Tibial artery (tissue), 4 donors: ENCODE results near the gene MPND.
A peak's percentile ranks its signal among the peaks of the same experiment; 100 is the strongest.

Experiments
- DNase-seq, 2 donors: peaks; one replicate each; pipeline ENCODE4 v3.0.0-alpha.2; 2019
- H3K27ac ChIP-seq, 2 donors: fragments of 200-600 bp; sonication (generic) in 1 of 2; 1 replicate in 1 of 2; 2 replicates in 1 of 2; pipeline ENCODE4 v1.5.1; 2018 to 2019; ENCODE audit warnings: mild to moderate bottlenecking in 1 of 2
- H3K27me3 ChIP-seq, 2 donors: fragments of 200-600 bp; sonication (generic) in 1 of 2; one replicate each; pipeline versions ENCODE4 v1.5.1 to v1.6.0; 2016 to 2019
- H3K36me3 ChIP-seq, 3 donors: fragments of 200-600 bp; sonication (generic) in 2 of 3; one replicate each; pipeline ENCODE4 v1.5.1; 2016 to 2019; ENCODE audit warnings: mild to moderate bottlenecking in 2 of 3
- H3K4me1 ChIP-seq, 4 donors: fragments of 200-600 bp; sonication (generic) in 2 of 4; 1 replicate in 3 of 4; 2 replicates in 1 of 4; pipeline ENCODE4 v1.5.1; 2016 to 2019
- H3K4me3 ChIP-seq, 2 donors: fragments of 200-600 bp; sonication (generic) in 1 of 2; 1 replicate in 1 of 2; 2 replicates in 1 of 2; pipeline ENCODE4 v1.5.1; 2018 to 2019; ENCODE audit warnings: mild to moderate bottlenecking in 2 of 2
- H3K9me3 ChIP-seq, 3 donors: fragments of 200-600 bp; sonication (generic) in 1 of 3; one replicate each; pipeline ENCODE4 v1.5.1; 2016 to 2019
- intact Hi-C: fragments of 100-400 bp; cut with DNase I; formaldehyde crosslinking; loops from one replicate; pipeline ENCODE4 v1.15.0; 2023; ENCODE audit warnings: low total_unique reads
- TF ChIP-seq, protein P1 (sequence below), 2 experiments: fragments of 200-600 bp in 1 of 2; fragments of 450-650 bp in 1 of 2; IDR thresholded peaks; one replicate each; pipeline ENCODE4 v1.5.1; 2017 to 2019; ENCODE audit warnings: antibody characterized with exemption in 2 of 2, mild to moderate bottlenecking in 1 of 2, moderate library complexity in 1 of 2

The MPND gene

GRCh38 chr19:4386041-4386782 is 42.9 kb downstream of the MPND start:
- TF ChIP-seq, protein P1, sequence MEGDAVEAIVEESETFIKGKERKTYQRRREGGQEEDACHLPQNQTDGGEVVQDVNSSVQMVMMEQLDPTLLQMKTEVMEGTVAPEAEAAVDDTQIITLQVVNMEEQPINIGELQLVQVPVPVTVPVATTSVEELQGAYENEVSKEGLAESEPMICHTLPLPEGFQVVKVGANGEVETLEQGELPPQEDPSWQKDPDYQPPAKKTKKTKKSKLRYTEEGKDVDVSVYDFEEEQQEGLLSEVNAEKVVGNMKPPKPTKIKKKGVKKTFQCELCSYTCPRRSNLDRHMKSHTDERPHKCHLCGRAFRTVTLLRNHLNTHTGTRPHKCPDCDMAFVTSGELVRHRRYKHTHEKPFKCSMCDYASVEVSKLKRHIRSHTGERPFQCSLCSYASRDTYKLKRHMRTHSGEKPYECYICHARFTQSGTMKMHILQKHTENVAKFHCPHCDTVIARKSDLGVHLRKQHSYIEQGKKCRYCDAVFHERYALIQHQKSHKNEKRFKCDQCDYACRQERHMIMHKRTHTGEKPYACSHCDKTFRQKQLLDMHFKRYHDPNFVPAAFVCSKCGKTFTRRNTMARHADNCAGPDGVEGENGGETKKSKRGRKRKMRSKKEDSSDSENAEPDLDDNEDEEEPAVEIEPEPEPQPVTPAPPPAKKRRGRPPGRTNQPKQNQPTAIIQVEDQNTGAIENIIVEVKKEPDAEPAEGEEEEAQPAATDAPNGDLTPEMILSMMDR (IDR thresholded peaks at IDR 0.05) = no peak
- no peak overlapping the region for H3K27ac ChIP-seq
- peaks cover 0 to 50% (median 34%) of the 10 kb centered on the region in 4 donors for H3K4me1 ChIP-seq
- peaks cover 0 to 19% (median 7%) of the 10 kb centered on the region in 3 donors for H3K36me3 ChIP-seq
- H3K27me3 ChIP-seq = no peaks in the 10 kb centered on the region
- no peak for DNase-seq
- H3K9me3 ChIP-seq = no peaks in the 10 kb centered on the region
- H3K4me3 ChIP-seq = no peak overlapping the region
- intact Hi-C loops = no loop called here

GRCh38 chr19:4388337-4389063 is 45.1 kb downstream of the MPND start:
- Histone ChIP-seq H3K27me3 (no peaks in the 10 kb centered on the region), H3K4me3 (no peak overlapping the region), H3K36me3 (peaks cover 0 to 16% (median 7%) of the 10 kb centered on the region in 3 donors), H3K9me3 (no peaks in the 10 kb centered on the region), H3K27ac (peak overlapping the region; percentile 33 to 52), H3K4me1 (peaks cover 0 to 63% (median 51%) of the 10 kb centered on the region in 4 donors)
- peak in 1 of 2 donors; percentile 77 for DNase-seq
- intact Hi-C loops = no loop called here
- TF ChIP-seq, protein P1 (IDR thresholded peaks at IDR 0.05) = no peak

DNA sequence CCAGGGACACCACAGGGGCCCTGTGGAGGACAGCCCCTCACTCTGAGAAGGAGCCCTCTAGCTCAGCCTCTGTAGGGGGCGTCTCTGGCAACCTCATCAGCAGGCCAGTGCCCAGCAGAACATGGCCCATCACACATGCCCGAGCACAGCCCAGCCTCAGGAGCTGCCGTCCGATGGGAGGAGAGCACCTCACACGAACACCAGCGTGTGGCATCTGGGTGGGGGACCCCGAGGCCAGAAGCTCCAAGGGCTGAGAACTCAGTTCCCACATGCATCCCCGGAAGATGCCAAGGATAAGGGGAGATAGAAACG is 45.7 kb downstream of the MPND start:
- Histone ChIP-seq H3K27ac (peak overlapping the region; percentile 33 to 52), H3K4me1 (peaks cover 0 to 64% (median 53%) of the 10 kb centered on the region in 4 donors)

DNA sequence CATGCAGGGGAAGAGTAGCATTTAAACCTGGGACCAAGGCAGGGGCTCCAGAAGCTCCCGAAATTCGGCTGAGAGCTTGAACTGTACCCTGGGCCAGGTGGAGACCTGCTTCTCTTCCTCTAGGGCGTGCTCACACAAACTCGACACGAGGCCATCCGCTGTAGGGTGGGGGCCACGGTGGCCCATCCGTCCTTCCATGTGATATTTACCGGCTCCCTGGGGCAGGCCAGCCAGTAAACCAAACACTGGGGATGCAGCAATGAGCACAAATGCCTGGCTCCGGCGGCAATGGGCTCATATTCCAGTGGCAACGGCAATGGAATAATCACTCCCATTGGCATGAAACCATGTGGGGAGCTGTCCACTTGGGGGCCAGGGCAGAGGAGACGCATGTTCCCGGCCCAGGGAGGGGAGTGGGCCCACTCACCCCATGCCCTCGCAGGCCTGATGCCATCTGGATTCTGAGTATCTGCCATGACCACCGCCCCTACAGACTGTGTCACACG is 46.2 kb downstream of the MPND start:
- intact Hi-C loops = no loop called here
- TF ChIP-seq, protein P1 (IDR thresholded peaks at IDR 0.05) = no peak
- H3K27ac ChIP-seq = peak overlapping the region; percentile 45 to 52
- no peaks in the 10 kb centered on the region for H3K9me3 ChIP-seq
- peaks cover 0 to 70% (median 59%) of the 10 kb centered on the region in 4 donors for H3K4me1 ChIP-seq
- DNase-seq = peak in 1 of 2 donors; percentile 65
- peaks cover 0 to 7% (median 5%) of the 10 kb centered on the region in 3 donors for H3K36me3 ChIP-seq
- H3K27me3 ChIP-seq = no peaks in the 10 kb centered on the region
- H3K4me3 ChIP-seq = no peak overlapping the region

More for the DNA sequence above, 45.7 kb downstream of the MPND start:
- H3K9me3 ChIP-seq = no peaks in the 10 kb centered on the region
- intact Hi-C loops = no loop called here
- no peak for DNase-seq
- peaks cover 0 to 10% (median 7%) of the 10 kb centered on the region in 3 donors for H3K36me3 ChIP-seq
- no peak overlapping the region for H3K4me3 ChIP-seq
- TF ChIP-seq, protein P1 (IDR thresholded peaks at IDR 0.05) = no peak
- no peaks in the 10 kb centered on the region for H3K27me3 ChIP-seq

DNA sequence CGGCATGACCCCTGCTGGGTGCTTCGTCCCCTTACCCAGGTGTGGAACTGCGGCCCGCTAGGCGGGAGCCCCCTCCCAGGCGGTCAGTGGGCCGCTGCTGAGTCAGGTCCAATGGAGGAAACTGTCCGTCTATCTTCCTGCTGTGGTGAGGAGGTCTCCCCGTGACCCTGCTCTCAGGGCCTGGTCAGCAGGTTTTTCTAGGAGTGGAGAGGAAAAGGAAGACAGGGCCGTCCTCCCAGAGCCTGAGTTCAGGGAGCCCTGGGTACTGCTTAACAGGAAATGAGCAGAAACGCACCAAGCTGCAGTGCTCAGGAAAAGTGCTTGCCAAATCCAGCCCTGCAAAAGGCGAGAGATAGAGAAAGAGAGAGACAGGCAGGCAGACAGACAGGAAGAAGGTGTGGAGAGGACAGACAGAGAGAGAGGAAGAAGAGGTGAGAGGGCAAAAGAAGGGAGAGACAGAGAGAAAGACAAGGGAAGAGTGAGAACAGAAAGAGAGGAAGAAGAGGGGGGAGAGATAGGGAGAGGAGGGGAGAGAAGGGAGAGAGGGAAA is 46.7 kb downstream of the MPND start:
- peak overlapping the region in 1 of 2 donors; percentile 3 for H3K4me3 ChIP-seq
- peak; percentile 62 to 76 for DNase-seq

More for the DNA sequence above, 46.7 kb downstream of the MPND start:
- H3K36me3 ChIP-seq = peaks cover 0 to 9% (median 3%) of the 10 kb centered on the region in 3 donors
- H3K27me3 ChIP-seq = no peaks in the 10 kb centered on the region
- TF ChIP-seq, protein P1 (IDR thresholded peaks at IDR 0.05) = no peak
- H3K27ac ChIP-seq = peak overlapping the region; percentile 45 to 52
- H3K9me3 ChIP-seq = no peaks in the 10 kb centered on the region
- intact Hi-C loops = no loop called here
- peaks cover 0 to 73% (median 61%) of the 10 kb centered on the region in 4 donors for H3K4me1 ChIP-seq
